HEK293 (cell line): ENCODE results near the gene ECE1.

ENCODE experiments used
- CTCF ChIA-PET: fragments of 350-600 bp; formaldehyde crosslinking; extraction: SDS; loops from one replicate; lab custom pipeline; 2021; ENCODE audit warnings: antibody characterized with exemption; lab: Yijun Ruan, JAX
- POLR2A ChIA-PET: fragments of 300-600 bp; formaldehyde crosslinking; extraction: SDS; loops from one replicate; lab custom pipeline; 2020; ENCODE audit warnings: antibody characterized with exemption, inconsistent platforms; lab: Yijun Ruan, JAX
- H3K27ac ChIP-seq: fragments of 200-500 bp; sonication (Bioruptor generic); 2 replicates; pipeline ENCODE4 v1.5.1; 2014; ENCODE audit warnings: low read depth, low read length, control low read depth, inconsistent platforms; ENCODE audit errors: extremely low read depth
- H3K36me3 ChIP-seq, 2 experiments: fragments of 200-500 bp in 1 of 2; sonication (Bioruptor generic) in 1 of 2; 1 replicate in 1 of 2; 2 replicates in 1 of 2; pipeline ENCODE4 v1.5.1; 2014 to 2017; ENCODE audit warnings: inconsistent platforms in 2 of 2, low read length in 2 of 2; ENCODE audit not compliant: control insufficient read depth in 2 of 2, insufficient read depth in 1 of 2
- H3K4me1 ChIP-seq: fragments of 200-500 bp; sonication (Bioruptor generic); 2 replicates; pipeline ENCODE4 v1.5.1; 2014; ENCODE audit warnings: mild to moderate bottlenecking, low read length, inconsistent platforms; ENCODE audit not compliant: control insufficient read depth, insufficient read depth
- H3K4me3 ChIP-seq: 2 replicates; pipeline ENCODE4 v1.5.1; 2011; ENCODE audit warnings: low read depth, mild to moderate bottlenecking, control low read depth, low read length, moderate library complexity
- H3K9me3 ChIP-seq: fragments of 200-500 bp; sonication (Bioruptor generic); 2 replicates; pipeline ENCODE4 v1.5.1; 2014; ENCODE audit warnings: low read depth, low read length, inconsistent platforms; ENCODE audit not compliant: control insufficient read depth, insufficient read depth
- BCL11B ChIP-seq: fragments of 450-650 bp; formaldehyde crosslinking; IDR thresholded peaks from 2 replicates; pipeline ENCODE4 v1.5.1; 2016; ENCODE audit warnings: low read depth, missing biosample characterization, missing genetic modification characterization
- GLIS1 ChIP-seq: fragments of 450-650 bp; formaldehyde crosslinking; IDR thresholded peaks from 2 replicates; pipeline ENCODE4 v1.5.1; 2016; ENCODE audit warnings: missing biosample characterization, missing genetic modification characterization
- GLIS2 ChIP-seq: fragments of 450-650 bp; formaldehyde crosslinking; IDR thresholded peaks from 2 replicates; pipeline ENCODE4 v1.5.1; 2016; ENCODE audit warnings: missing biosample characterization, missing genetic modification characterization
- SP2 ChIP-seq: fragments of 450-650 bp; formaldehyde crosslinking; IDR thresholded peaks from 2 replicates; pipeline ENCODE4 v1.5.1; 2016; ENCODE audit warnings: missing biosample characterization, missing genetic modification characterization
- WT1 ChIP-seq: fragments of 450-650 bp; formaldehyde crosslinking; IDR thresholded peaks from 2 replicates; pipeline ENCODE4 v1.5.1; 2016; ENCODE audit warnings: missing biosample characterization, missing genetic modification characterization
- ZNF114 ChIP-seq: fragments of 450-650 bp; formaldehyde crosslinking; IDR thresholded peaks from 2 replicates; pipeline ENCODE4 v1.5.0; 2017; ENCODE audit warnings: missing biosample characterization, missing genetic modification characterization
- ZNF155 ChIP-seq: fragments of 450-650 bp; formaldehyde crosslinking; IDR thresholded peaks from 2 replicates; pipeline ENCODE4 v1.5.1; 2016; ENCODE audit warnings: missing biosample characterization, missing genetic modification characterization
- ZNF174 ChIP-seq: fragments of 450-650 bp; formaldehyde crosslinking; IDR thresholded peaks from 2 replicates; pipeline ENCODE4 v1.5.0; 2017; ENCODE audit warnings: missing biosample characterization, mild to moderate bottlenecking, missing genetic modification characterization
- ZNF202 ChIP-seq: fragments of 450-650 bp; formaldehyde crosslinking; IDR thresholded peaks from 2 replicates; pipeline ENCODE4 v1.5.1; 2016; ENCODE audit warnings: missing biosample characterization, missing genetic modification characterization, borderline replicate concordance
- ZNF211 ChIP-seq: fragments of 450-650 bp; formaldehyde crosslinking; IDR thresholded peaks from 2 replicates; pipeline ENCODE4 v1.5.1; 2016; ENCODE audit warnings: low read depth, missing biosample characterization, missing genetic modification characterization
- ZNF302 ChIP-seq: fragments of 450-650 bp; formaldehyde crosslinking; IDR thresholded peaks from 2 replicates; pipeline ENCODE4 v1.5.1; 2016; ENCODE audit warnings: missing biosample characterization, missing genetic modification characterization, low read depth
- ZNF521 ChIP-seq: fragments of 450-650 bp; formaldehyde crosslinking; IDR thresholded peaks from 2 replicates; pipeline ENCODE4 v1.5.1; 2017; ENCODE audit warnings: missing biosample characterization, mild to moderate bottlenecking, missing genetic modification characterization
- ZNF623 ChIP-seq: fragments of 450-650 bp; formaldehyde crosslinking; IDR thresholded peaks from 2 replicates; pipeline ENCODE4 v1.5.1; 2016; ENCODE audit warnings: missing biosample characterization, missing genetic modification characterization
- ZNF777 ChIP-seq: fragments of 450-650 bp; formaldehyde crosslinking; IDR thresholded peaks from 2 replicates; pipeline ENCODE4 v1.5.1; 2017; ENCODE audit warnings: missing biosample characterization, missing genetic modification characterization, borderline replicate concordance
- ZNF792 ChIP-seq: fragments of 450-650 bp; formaldehyde crosslinking; IDR thresholded peaks from 2 replicates; pipeline ENCODE4 v1.5.1; 2016; ENCODE audit warnings: missing biosample characterization, missing genetic modification characterization
- TF ChIP-seq, protein P1 (sequence below): fragments of 450-650 bp; formaldehyde crosslinking; IDR thresholded peaks from 2 replicates; pipeline ENCODE4 v1.5.1; 2016; ENCODE audit warnings: missing biosample characterization, missing genetic modification characterization, low read depth
- TF ChIP-seq, protein P2 (sequence below): fragments of 450-650 bp; formaldehyde crosslinking; IDR thresholded peaks from 2 replicates; pipeline ENCODE4; 2016; ENCODE audit warnings: missing biosample characterization, missing genetic modification characterization
- TF ChIP-seq, protein P3 (sequence below): fragments of 450-650 bp; formaldehyde crosslinking; IDR thresholded peaks from 2 replicates; pipeline ENCODE4 v1.5.1; 2016; ENCODE audit warnings: missing biosample characterization, missing genetic modification characterization
- TF ChIP-seq, protein P4 (sequence below): fragments of 450-650 bp; formaldehyde crosslinking; IDR thresholded peaks from 2 replicates; pipeline ENCODE4 v1.5.1; 2016; ENCODE audit warnings: missing biosample characterization, missing genetic modification characterization
- TF ChIP-seq, protein P5 (sequence below): fragments of 450-650 bp; formaldehyde crosslinking; IDR thresholded peaks from 2 replicates; pipeline ENCODE4 v1.5.1; 2016; ENCODE audit warnings: missing biosample characterization, missing genetic modification characterization
- TF ChIP-seq, protein P6 (sequence below): fragments of 450-650 bp; formaldehyde crosslinking; IDR thresholded peaks from 2 replicates; pipeline ENCODE4 v1.5.1; 2017; ENCODE audit warnings: missing biosample characterization, mild to moderate bottlenecking, missing genetic modification characterization, moderate library complexity

ECE1 gene

DNA sequence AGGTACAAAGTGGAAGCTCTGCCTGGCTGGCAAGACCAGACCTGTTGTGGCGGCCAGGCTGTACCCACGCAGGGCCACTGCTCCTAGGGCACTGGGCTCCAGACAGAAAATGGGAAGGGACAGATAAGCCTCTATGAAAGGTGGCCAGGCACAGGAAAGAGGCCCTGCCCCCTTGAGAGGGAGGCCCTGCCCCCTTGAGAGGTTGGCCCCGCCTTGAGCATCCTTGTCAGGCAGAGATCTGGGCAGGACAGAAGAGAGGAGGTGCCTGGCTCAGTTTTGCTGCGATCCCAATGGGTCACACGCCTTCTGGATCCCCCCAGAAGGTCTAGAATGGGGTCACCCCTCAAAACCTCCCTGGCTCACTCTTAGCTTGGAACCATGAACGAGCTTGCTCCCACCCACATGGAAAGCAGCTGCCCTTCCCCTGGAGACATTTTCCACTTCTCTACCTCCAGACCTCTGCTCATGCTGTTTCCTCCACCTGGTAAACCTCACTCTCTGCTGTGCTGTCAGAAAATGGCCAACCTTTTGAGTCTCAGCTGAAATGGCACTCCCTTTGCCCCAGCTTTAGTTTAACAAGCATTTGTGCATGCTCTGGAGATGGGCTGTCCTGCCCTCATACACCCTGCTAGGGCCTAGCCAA lies 17.5 kb upstream of the ECE1 start:
- Histone ChIP-seq H3K4me1 (peaks cover 26% of the 10 kb centered on the region), H3K36me3 (no peaks in the 10 kb centered on the region), H3K4me3 (no peak overlapping the region), H3K27ac (no peak overlapping the region), H3K9me3 (no peaks in the 10 kb centered on the region)
- ChIA-PET POLR2A (no interaction called here), CTCF (interaction anchor here (1.1 to 1.5 kb wide), 3 partner anchors 14 to 37 kb away, joined by 3 to 8 read pairs (median 6); no protein-coding TSS in a partner anchor)
- TF ChIP-seq ZNF211 (tag by site-specific recombination) (no peak), SP2 (tag by site-specific recombination) (peak; percentile 35; the same call in 1 of the 2 replicates)
- TF ChIP-seq, all 188 proteins: peak for 1

DNA sequence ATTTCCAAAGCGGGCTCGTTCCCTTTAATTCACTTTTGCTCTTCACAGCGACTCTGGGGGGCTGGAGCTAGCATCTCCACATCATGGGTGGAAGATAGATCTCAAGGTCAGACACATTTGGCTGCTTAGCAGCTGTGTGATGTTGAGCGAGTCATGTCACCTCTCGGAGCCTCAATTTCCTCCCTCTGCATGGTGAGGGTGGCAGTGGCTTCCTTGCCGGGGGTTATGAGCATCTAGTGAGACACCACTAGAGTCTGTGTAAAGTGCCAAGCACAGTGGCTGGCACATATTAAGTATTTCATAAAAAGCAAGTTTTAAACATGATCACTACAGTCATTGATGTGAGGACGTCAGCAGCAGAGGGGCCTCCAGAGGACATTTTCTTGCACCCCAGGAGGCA lies 16.9 kb upstream of the ECE1 start:
- H3K4me1 ChIP-seq: peaks cover 26% of the 10 kb centered on the region
- H3K9me3 ChIP-seq: no peaks in the 10 kb centered on the region
- H3K4me3 ChIP-seq: no peak overlapping the region
- no peak overlapping the region for H3K27ac ChIP-seq
- ChIA-PET CTCF (interaction anchor here (1.5 to 1.8 kb wide), 2 partner anchors 37 to 52 kb away, joined by 6 read pairs; no protein-coding TSS in a partner anchor), POLR2A (no interaction called here)
- H3K36me3 ChIP-seq: no peaks in the 10 kb centered on the region
- TF ChIP-seq, protein P1, sequence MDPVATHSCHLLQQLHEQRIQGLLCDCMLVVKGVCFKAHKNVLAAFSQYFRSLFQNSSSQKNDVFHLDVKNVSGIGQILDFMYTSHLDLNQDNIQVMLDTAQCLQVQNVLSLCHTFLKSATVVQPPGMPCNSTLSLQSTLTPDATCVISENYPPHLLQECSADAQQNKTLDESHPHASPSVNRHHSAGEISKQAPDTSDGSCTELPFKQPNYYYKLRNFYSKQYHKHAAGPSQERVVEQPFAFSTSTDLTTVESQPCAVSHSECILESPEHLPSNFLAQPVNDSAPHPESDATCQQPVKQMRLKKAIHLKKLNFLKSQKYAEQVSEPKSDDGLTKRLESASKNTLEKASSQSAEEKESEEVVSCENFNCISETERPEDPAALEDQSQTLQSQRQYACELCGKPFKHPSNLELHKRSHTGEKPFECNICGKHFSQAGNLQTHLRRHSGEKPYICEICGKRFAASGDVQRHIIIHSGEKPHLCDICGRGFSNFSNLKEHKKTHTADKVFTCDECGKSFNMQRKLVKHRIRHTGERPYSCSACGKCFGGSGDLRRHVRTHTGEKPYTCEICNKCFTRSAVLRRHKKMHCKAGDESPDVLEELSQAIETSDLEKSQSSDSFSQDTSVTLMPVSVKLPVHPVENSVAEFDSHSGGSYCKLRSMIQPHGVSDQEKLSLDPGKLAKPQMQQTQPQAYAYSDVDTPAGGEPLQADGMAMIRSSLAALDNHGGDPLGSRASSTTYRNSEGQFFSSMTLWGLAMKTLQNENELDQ: no peak
- TF ChIP-seq ZNF174 (tag by site-specific recombination) (no peak), ZNF114 (tag by site-specific recombination) (no peak), ZNF202 (tag by site-specific recombination) (no peak), BCL11B (tag by site-specific recombination) (no peak), ZNF777 (tag by site-specific recombination) (no peak), WT1 (no peak), ZNF792 (tag by site-specific recombination) (no peak), ZNF302 (no peak)
- TF ChIP-seq, protein P2, sequence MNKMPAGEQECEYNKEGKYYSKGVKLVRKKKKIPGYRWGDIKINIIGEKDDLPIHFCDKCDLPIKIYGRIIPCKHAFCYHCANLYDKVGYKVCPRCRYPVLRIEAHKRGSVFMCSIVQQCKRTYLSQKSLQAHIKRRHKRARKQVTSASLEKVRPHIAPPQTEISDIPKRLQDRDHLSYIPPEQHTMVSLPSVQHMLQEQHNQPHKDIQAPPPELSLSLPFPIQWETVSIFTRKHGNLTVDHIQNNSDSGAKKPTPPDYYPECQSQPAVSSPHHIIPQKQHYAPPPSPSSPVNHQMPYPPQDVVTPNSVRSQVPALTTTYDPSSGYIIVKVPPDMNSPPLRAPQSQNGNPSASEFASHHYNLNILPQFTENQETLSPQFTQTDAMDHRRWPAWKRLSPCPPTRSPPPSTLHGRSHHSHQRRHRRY: no peak
- TF ChIP-seq, protein P3, sequence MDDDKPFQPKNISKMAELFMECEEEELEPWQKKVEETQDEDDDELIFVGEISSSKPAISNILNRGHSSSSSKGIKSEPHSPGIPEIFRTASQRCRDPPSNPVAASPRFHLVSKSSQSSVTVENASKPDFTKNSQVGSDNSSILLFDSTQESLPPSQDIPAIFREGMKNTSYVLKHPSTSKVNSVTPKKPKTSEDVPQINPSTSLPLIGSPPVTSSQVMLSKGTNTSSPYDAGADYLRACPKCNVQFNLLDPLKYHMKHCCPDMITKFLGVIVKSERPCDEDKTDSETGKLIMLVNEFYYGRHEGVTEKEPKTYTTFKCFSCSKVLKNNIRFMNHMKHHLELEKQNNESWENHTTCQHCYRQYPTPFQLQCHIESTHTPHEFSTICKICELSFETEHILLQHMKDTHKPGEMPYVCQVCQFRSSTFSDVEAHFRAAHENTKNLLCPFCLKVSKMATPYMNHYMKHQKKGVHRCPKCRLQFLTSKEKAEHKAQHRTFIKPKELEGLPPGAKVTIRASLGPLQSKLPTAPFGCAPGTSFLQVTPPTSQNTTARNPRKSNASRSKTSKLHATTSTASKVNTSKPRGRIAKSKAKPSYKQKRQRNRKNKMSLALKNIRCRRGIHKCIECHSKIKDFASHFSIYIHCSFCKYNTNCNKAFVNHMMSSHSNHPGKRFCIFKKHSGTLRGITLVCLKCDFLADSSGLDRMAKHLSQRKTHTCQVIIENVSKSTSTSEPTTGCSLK (tag by site-specific recombination): no peak
- TF ChIP-seq, protein P4, sequence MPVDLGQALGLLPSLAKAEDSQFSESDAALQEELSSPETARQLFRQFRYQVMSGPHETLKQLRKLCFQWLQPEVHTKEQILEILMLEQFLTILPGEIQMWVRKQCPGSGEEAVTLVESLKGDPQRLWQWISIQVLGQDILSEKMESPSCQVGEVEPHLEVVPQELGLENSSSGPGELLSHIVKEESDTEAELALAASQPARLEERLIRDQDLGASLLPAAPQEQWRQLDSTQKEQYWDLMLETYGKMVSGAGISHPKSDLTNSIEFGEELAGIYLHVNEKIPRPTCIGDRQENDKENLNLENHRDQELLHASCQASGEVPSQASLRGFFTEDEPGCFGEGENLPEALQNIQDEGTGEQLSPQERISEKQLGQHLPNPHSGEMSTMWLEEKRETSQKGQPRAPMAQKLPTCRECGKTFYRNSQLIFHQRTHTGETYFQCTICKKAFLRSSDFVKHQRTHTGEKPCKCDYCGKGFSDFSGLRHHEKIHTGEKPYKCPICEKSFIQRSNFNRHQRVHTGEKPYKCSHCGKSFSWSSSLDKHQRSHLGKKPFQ (tag by site-specific recombination): no peak
- TF ChIP-seq, all 188 proteins: peak for 0

DNA sequence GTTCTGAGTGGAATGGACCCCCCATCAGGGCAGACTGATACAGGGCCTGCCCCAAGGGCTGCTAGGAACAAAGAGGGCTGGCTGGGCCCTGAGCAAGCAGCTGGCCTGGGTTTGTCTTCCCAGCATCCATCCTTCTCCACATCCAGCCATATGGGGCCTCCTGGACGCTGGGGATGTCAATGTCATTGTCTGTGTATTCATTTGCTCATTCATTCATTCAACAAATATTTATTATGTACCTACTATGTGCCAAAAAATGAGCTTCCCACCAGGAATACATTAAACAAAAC lies 15.6 kb upstream of the ECE1 start:
- H3K9me3 ChIP-seq: no peaks in the 10 kb centered on the region
- H3K4me3 ChIP-seq: no peak overlapping the region
- CTCF ChIA-PET: interaction anchor here (1.8 kb wide), 1 partner anchor 51 kb away, joined by 6 read pairs; no protein-coding TSS in a partner anchor
- no peak overlapping the region for H3K27ac ChIP-seq
- TF ChIP-seq, protein P5, sequence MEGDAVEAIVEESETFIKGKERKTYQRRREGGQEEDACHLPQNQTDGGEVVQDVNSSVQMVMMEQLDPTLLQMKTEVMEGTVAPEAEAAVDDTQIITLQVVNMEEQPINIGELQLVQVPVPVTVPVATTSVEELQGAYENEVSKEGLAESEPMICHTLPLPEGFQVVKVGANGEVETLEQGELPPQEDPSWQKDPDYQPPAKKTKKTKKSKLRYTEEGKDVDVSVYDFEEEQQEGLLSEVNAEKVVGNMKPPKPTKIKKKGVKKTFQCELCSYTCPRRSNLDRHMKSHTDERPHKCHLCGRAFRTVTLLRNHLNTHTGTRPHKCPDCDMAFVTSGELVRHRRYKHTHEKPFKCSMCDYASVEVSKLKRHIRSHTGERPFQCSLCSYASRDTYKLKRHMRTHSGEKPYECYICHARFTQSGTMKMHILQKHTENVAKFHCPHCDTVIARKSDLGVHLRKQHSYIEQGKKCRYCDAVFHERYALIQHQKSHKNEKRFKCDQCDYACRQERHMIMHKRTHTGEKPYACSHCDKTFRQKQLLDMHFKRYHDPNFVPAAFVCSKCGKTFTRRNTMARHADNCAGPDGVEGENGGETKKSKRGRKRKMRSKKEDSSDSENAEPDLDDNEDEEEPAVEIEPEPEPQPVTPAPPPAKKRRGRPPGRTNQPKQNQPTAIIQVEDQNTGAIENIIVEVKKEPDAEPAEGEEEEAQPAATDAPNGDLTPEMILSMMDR: no peak
- TF ChIP-seq ZNF777 (tag by site-specific recombination) (no peak), GLIS2 (tag by site-specific recombination) (peak; percentile 49; the same call in 1 of the 2 replicates), ZNF155 (no peak), GLIS1 (tag by site-specific recombination) (peak; percentile 42; the same call in 1 of the 2 replicates), ZNF521 (tag by site-specific recombination) (no peak), ZNF623 (tag by site-specific recombination) (no peak)
- TF ChIP-seq, protein P6, sequence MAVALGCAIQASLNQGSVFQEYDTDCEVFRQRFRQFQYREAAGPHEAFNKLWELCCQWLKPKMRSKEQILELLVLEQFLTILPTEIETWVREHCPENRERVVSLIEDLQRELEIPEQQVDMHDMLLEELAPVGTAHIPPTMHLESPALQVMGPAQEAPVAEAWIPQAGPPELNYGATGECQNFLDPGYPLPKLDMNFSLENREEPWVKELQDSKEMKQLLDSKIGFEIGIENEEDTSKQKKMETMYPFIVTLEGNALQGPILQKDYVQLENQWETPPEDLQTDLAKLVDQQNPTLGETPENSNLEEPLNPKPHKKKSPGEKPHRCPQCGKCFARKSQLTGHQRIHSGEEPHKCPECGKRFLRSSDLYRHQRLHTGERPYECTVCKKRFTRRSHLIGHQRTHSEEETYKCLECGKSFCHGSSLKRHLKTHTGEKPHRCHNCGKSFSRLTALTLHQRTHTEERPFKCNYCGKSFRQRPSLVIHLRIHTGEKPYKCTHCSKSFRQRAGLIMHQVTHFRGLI (tag by site-specific recombination): no peak
- no peaks in the 10 kb centered on the region for H3K36me3 ChIP-seq
- POLR2A ChIA-PET: interaction anchor here (1.2 kb wide), 1 partner anchor 39 kb away, joined by 3 read pairs; no protein-coding TSS in a partner anchor
- H3K4me1 ChIP-seq: peaks cover 23% of the 10 kb centered on the region
